Naive thymus-derived CD4-positive, alpha-beta T cell (primary cell): Measurements from ENCODE around the gene SLC16A7. TPM values are rescaled to one million over a fixed set of nuclear protein-coding genes. Genes with fewer than 3 reads are reported as not detected.

ENCODE experiments used
- ATAC-seq: fragments of 150-1000 bp; cut with Tn5 transposase; 2 replicates; pipeline ENCODE4 v1.10.0; 2021; ENCODE audit warnings: mild to moderate bottlenecking, moderate library complexity
- CTCF ChIA-PET: fragments of 350-600 bp; sonication (Branson Sonifier 250); formaldehyde crosslinking; loops from one replicate; lab custom pipeline; 2021; ENCODE audit warnings: antibody characterized with exemption; lab: Charles Lee
- POLR2A ChIA-PET: fragments of 350-600 bp; sonication (Branson Sonifier 250); formaldehyde crosslinking; loops from one replicate; lab custom pipeline; 2021; ENCODE audit warnings: antibody characterized with exemption, inconsistent platforms; lab: Charles Lee
- DNase-seq, 9 donors: peaks; one replicate each; pipeline versions ENCODE4 v3.0.0 to v3.0.0-alpha.2; 2020 to 2022; ENCODE audit warnings: mixed read lengths in 1 of 9
- H3K27ac ChIP-seq: one replicate; pipeline ENCODE4 v1.7.0; 2013; ENCODE audit warnings: mild to moderate bottlenecking, low read depth, low read length, moderate library complexity
- H3K27me3 ChIP-seq, 2 donors: one replicate each; pipeline ENCODE4 v1.7.0; 2013; ENCODE audit warnings: low read length in 2 of 2, mild to moderate bottlenecking in 2 of 2, moderate library complexity in 2 of 2; ENCODE audit not compliant: control insufficient read depth in 2 of 2, insufficient read depth in 2 of 2
- H3K36me3 ChIP-seq, 3 experiments: 1 replicate in 2 of 3; 2 replicates in 1 of 3; pipeline ENCODE4 v1.7.0; 2013; ENCODE audit warnings: low read length in 3 of 3, mild to moderate bottlenecking in 3 of 3, moderate library complexity in 1 of 3; ENCODE audit not compliant: insufficient read depth in 3 of 3, control insufficient read depth in 2 of 3
- H3K4me1 ChIP-seq, 2 donors: one replicate each; pipeline ENCODE4 v1.7.0; 2013; ENCODE audit warnings: low read length in 2 of 2, mild to moderate bottlenecking in 2 of 2, moderate library complexity in 1 of 2; ENCODE audit not compliant: control insufficient read depth in 2 of 2, insufficient read depth in 2 of 2
- H3K4me3 ChIP-seq: 2 replicates; pipeline ENCODE4 v1.7.0; 2013; ENCODE audit warnings: mild to moderate bottlenecking, low read length
- H3K9me3 ChIP-seq, 3 experiments: 1 replicate in 2 of 3; 2 replicates in 1 of 3; pipeline ENCODE4 v1.7.0; 2013; ENCODE audit warnings: low read length in 3 of 3; ENCODE audit not compliant: control insufficient read depth in 2 of 3
- H3K27ac Mint-ChIP-seq, 9 donors: one replicate each; pipeline ENCODE4 v1.8.0; 2020 to 2022; ENCODE audit warnings: mixed read lengths in 9 of 9, mild to moderate bottlenecking in 8 of 9, moderate library complexity in 5 of 9, inconsistent platforms in 2 of 9
- H3K27me3 Mint-ChIP-seq, 5 donors: one replicate each; pipeline ENCODE4 v1.8.0; 2021 to 2022; ENCODE audit warnings: mixed read lengths in 5 of 5, mild to moderate bottlenecking in 1 of 5
- H3K36me3 Mint-ChIP-seq, 5 donors: one replicate each; pipeline ENCODE4 v1.8.0; 2020 to 2022; ENCODE audit warnings: mixed read lengths in 5 of 5, mild to moderate bottlenecking in 3 of 5, inconsistent platforms in 1 of 5
- H3K4me1 Mint-ChIP-seq, 7 donors: one replicate each; pipeline ENCODE4 v1.8.0; 2020 to 2022; ENCODE audit warnings: mixed read lengths in 7 of 7, mild to moderate bottlenecking in 3 of 7, inconsistent platforms in 1 of 7
- H3K4me3 Mint-ChIP-seq, 10 donors: one replicate each; pipeline ENCODE4 v1.8.0; 2020 to 2022; ENCODE audit warnings: mild to moderate bottlenecking in 10 of 10, mixed read lengths in 10 of 10, moderate library complexity in 6 of 10, inconsistent platforms in 2 of 10
- H3K9me3 Mint-ChIP-seq, 11 donors: one replicate each; pipeline ENCODE4 v1.8.0; 2020 to 2022; ENCODE audit warnings: mixed read lengths in 11 of 11, mild to moderate bottlenecking in 4 of 11, inconsistent platforms in 1 of 11, moderate library complexity in 1 of 11
- intact Hi-C, 2 donors: fragments of 100-400 bp; cut with micrococcal nuclease; formaldehyde crosslinking; loops; one replicate each; pipeline ENCODE4 v1.15.1; 2023
- polyA plus RNA-seq, 2 donors: library from polyadenylated mRNA; unstranded; fragments of 300-500 nt; fragmentation: Illumina TruSeq; gene quantifications; one replicate each; pipeline ENCODE4 v1.2.3, GENCODE V29; 2021
- total RNA-seq, 6 experiments: library from RNA in 5 of 6; stranded (reverse) in 5 of 6; gene quantifications; 1 replicate in 5 of 6; 2 replicates in 1 of 6; pipeline ENCODE4 v1.2.3 and lab custom pipeline; 2021 to 2026

The SLC16A7 gene
- total and polyA plus RNA-seq, 7 experiments from 2014 or later = 19.4 to 57.5 (median 38.9) TPM

DNA sequence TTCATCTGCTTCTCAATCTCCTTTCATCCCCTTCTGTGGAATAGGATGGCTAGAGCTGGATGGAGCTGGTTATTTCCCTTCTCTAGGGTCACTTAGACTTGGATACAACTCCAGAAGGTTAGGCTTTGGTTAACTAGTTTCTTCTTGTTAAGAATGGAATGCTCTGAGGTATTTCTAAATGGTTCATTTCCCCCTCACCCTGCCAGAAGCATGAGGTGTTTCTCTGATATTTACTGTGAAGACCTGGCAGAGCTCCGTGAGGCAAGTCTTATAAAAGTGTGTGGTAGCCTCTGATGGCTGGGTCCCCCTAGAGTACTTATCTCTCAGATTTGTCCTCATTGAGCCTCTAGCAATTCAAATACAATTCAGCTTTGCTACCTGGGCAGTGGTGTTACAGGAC, 207.9 kb downstream of the SLC16A7 start:
- DNase-seq (no peak), ATAC-seq (no peak)
- Histone ChIP-seq H3K9me3 (peaks cover 0 to 8% (median 0%) of the 10 kb centered on the region in 3 experiments), H3K4me3 (no peak overlapping the region), H3K27ac (no peak overlapping the region), H3K36me3 (no peaks in the 10 kb centered on the region), H3K27me3 (no peaks in the 10 kb centered on the region), H3K4me1 (no peaks in the 10 kb centered on the region)
- peaks cover 0 to 5% (median 0%) of the 10 kb centered on the region in 7 donors for H3K4me1 Mint-ChIP-seq
- ChIA-PET CTCF (no interaction called here), POLR2A (no interaction called here)
- H3K9me3 Mint-ChIP-seq = peaks cover 4 to 43% (median 30%) of the 10 kb centered on the region in 11 donors
- peak overlapping the region in 3 of 10 donors; percentile 16 to 38 (median 16) for H3K4me3 Mint-ChIP-seq
- intact Hi-C loops = no loop called here
- H3K27ac Mint-ChIP-seq = peak overlapping the region in 1 of 9 donors; percentile 49
- no peaks in the 10 kb centered on the region for H3K27me3 Mint-ChIP-seq
- peaks cover 0 to 6% (median 1%) of the 10 kb centered on the region in 5 donors for H3K36me3 Mint-ChIP-seq

DNA sequence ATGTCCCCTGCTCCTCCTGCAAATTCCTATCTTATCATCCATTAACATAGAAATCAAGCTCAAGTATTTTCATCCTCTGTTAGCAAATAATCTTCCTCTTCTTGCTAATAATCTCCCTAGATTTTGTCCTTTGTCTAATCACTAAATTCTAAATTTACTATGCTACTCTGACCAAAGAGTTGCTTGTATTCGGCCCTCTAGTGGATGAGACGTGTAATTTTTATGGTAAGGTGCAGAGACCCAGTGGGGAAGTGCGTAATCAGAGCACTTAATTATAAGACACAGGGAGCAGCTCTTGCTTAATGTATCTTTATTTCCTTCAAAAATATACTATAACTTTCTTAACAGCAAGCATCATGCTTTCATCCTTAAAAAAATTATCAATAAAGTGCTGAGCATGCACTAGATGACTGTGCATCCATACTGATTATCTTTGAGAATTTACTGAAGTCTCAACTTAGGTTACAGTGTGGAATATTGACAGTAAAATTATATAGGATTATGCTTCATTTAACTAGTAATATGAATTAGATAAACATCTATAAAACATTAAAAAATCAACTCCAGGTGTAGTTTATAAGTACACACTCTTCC, 212.6 kb downstream of the SLC16A7 start:
- ChIA-PET POLR2A (no interaction called here), CTCF (interaction anchor here (0.7 to 2.6 kb wide), 10 partner anchors 11 to 404 kb away, joined by 3 to 10 read pairs (median 4); no protein-coding TSS in a partner anchor)
- peak; percentile 81 for ATAC-seq
- DNase-seq = peak in 6 of 9 donors; percentile 16 to 44 (median 34)
- Histone ChIP-seq H3K4me1 (no peaks in the 10 kb centered on the region), H3K4me3 (no peak overlapping the region), H3K27me3 (no peaks in the 10 kb centered on the region), H3K27ac (no peak overlapping the region), H3K36me3 (no peaks in the 10 kb centered on the region), H3K9me3 (no peaks in the 10 kb centered on the region)
- no peak overlapping the region for H3K4me3 Mint-ChIP-seq
- intact Hi-C loops = loop anchor here (1.0 to 2.0 kb wide), 6 partner anchors 211 to 406 kb away; partner anchors contain the start of gene SLC16A7 (in 1 of the 2)
- no peaks in the 10 kb centered on the region for H3K27me3 Mint-ChIP-seq
- H3K36me3 Mint-ChIP-seq = no peaks in the 10 kb centered on the region
- H3K4me1 Mint-ChIP-seq = peaks cover 0 to 5% (median 0%) of the 10 kb centered on the region in 7 donors
- no peak overlapping the region for H3K27ac Mint-ChIP-seq
- H3K9me3 Mint-ChIP-seq = no peaks in the 10 kb centered on the region

DNA sequence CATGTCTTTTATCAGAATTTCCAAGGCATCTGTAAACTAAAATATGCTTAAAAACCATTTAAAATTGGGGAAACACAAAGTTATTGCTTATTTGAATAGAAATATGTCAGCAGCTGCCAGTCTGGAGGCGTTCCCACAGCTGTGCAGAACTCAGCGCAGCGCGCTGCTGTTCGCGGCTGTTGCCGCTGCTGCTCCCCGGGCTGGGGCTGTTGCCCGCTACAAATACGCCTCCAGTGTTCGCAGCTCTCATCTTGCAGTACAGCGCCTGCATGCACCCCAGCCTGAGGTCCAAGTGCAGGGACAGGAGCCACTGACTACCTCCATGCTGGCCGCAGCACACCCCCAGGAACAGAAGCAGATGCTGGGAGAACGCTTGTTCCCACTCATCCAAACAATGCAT, 216.2 kb downstream of the SLC16A7 start:
- ChIA-PET POLR2A (no interaction called here), CTCF (no interaction called here)
- no peak overlapping the region for H3K4me3 Mint-ChIP-seq
- peaks cover 0 to 2% (median 0%) of the 10 kb centered on the region in 5 donors for H3K36me3 Mint-ChIP-seq
- H3K36me3 ChIP-seq = no peaks in the 10 kb centered on the region
- peaks cover 0 to 3% (median 2%) of the 10 kb centered on the region in 11 donors for H3K9me3 Mint-ChIP-seq
- H3K27me3 ChIP-seq = no peaks in the 10 kb centered on the region
- H3K27me3 Mint-ChIP-seq = peaks cover 0 to 4% (median 0%) of the 10 kb centered on the region in 5 donors
- ATAC-seq (no peak), DNase-seq (no peak)
- no peak overlapping the region for H3K27ac Mint-ChIP-seq
- no peak overlapping the region for H3K27ac ChIP-seq
- H3K4me3 ChIP-seq = no peak overlapping the region
- H3K4me1 ChIP-seq = no peaks in the 10 kb centered on the region
- intact Hi-C loops = no loop called here
- H3K9me3 ChIP-seq = no peaks in the 10 kb centered on the region
- peaks cover 0 to 2% (median 0%) of the 10 kb centered on the region in 7 donors for H3K4me1 Mint-ChIP-seq

DNA sequence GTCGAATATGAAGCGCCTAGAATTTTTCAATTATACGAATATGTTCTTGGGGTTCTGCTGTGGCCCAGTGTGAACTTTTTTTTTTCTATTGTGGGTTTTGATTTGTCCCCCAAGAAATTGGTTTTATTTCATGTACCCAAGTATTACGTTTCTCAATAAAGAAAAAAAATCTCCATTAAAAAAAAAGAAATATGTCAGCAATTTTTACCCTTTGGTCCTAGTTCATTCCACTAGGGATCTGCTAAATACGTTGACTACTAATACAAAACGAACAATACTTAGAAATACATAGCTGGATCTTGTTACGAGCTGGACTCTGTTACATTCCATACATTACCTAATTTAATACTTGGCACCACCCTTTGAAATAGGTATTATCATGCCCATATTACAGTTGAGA, 216.9 kb downstream of the SLC16A7 start:
- H3K27ac Mint-ChIP-seq = no peak overlapping the region
- no peak for ATAC-seq
- H3K36me3 Mint-ChIP-seq = peaks cover 0 to 3% (median 0%) of the 10 kb centered on the region in 5 donors
- ChIA-PET CTCF (interaction anchor here (0.6 kb wide), 1 partner anchor 382 kb away, joined by 3 read pairs; no protein-coding TSS in a partner anchor), POLR2A (no interaction called here)
- Histone ChIP-seq H3K4me1 (no peaks in the 10 kb centered on the region), H3K4me3 (no peak overlapping the region), H3K36me3 (no peaks in the 10 kb centered on the region), H3K9me3 (no peaks in the 10 kb centered on the region), H3K27ac (no peak overlapping the region), H3K27me3 (no peaks in the 10 kb centered on the region)
- DNase-seq = no peak
- intact Hi-C loops = no loop called here
- H3K4me1 Mint-ChIP-seq = peaks cover 0 to 2% (median 0%) of the 10 kb centered on the region in 7 donors
- peaks cover 0 to 5% (median 2%) of the 10 kb centered on the region in 11 donors for H3K9me3 Mint-ChIP-seq
- H3K4me3 Mint-ChIP-seq = no peak overlapping the region
- H3K27me3 Mint-ChIP-seq = peaks cover 0 to 4% (median 0%) of the 10 kb centered on the region in 5 donors

DNA sequence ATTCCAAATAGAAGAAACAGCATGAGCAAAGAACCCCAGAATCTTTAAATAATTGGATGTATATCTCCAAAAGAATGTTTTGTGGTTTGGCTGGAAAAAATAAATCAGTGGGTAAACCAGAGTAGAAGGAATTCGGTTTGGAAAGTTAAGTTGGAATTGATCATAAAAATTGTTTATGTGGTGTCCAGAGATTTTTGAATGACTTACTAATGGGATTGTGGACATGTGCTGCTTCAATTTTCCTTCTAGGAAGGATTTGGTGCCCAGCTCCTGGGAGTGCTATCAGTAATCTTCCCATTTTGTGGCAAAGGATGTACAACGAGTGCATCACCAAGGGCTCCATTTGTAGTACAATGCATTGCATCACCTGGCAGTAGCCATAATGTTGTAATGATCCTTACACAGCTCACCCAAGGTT, 224.8 kb downstream of the SLC16A7 start:
- Histone ChIP-seq H3K27me3 (no peaks in the 10 kb centered on the region), H3K9me3 (no peaks in the 10 kb centered on the region), H3K27ac (no peak overlapping the region), H3K4me1 (no peaks in the 10 kb centered on the region), H3K4me3 (no peak overlapping the region), H3K36me3 (no peaks in the 10 kb centered on the region)
- H3K36me3 Mint-ChIP-seq = peaks cover 0 to 4% (median 3%) of the 10 kb centered on the region in 5 donors
- no peak overlapping the region for H3K27ac Mint-ChIP-seq
- H3K4me1 Mint-ChIP-seq = peaks cover 0 to 5% (median 4%) of the 10 kb centered on the region in 7 donors
- no peak for DNase-seq
- ATAC-seq = no peak
- H3K9me3 Mint-ChIP-seq = peaks cover 0 to 10% (median 3%) of the 10 kb centered on the region in 11 donors
- H3K27me3 Mint-ChIP-seq = peaks cover 0 to 7% (median 0%) of the 10 kb centered on the region in 5 donors
- intact Hi-C loops = no loop called here
- POLR2A ChIA-PET = no interaction called here
- CTCF ChIA-PET = interaction anchor here (1.0 kb wide), 1 partner anchor 417 kb away, joined by 3 read pairs; no protein-coding TSS in a partner anchor
- no peak overlapping the region for H3K4me3 Mint-ChIP-seq

DNA sequence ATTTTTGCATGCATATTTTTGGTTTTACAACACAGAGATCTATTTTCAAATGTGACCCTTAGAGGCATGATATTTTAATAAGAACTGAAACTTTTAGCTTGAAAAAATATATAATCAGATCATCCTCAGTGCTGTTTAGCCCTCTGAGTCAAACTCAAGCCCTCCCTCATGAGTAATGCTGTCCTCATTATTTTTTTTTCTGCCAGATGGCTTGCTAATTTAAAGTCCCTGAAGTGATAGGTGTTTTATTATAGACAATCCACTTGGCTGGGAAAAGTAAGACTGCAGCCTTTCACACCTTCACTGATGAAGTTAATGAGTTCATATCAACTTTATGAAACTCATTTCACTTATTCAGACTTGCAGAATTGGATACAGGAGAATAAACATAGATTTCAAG, 227.7 kb downstream of the SLC16A7 start:
- ATAC-seq = no peak
- Mint-ChIP-seq H3K4me1 (peaks cover 0 to 3% (median 1%) of the 10 kb centered on the region in 7 donors), H3K27me3 (peaks cover 0 to 7% (median 0%) of the 10 kb centered on the region in 5 donors), H3K9me3 (peaks cover 0 to 4% (median 0%) of the 10 kb centered on the region in 11 donors), H3K27ac (no peak overlapping the region), H3K36me3 (peaks cover 0 to 2% (median 0%) of the 10 kb centered on the region in 5 donors), H3K4me3 (no peak overlapping the region)
- no peak overlapping the region for H3K4me3 ChIP-seq
- no peak for DNase-seq
- no peaks in the 10 kb centered on the region for H3K36me3 ChIP-seq
- CTCF ChIA-PET = no interaction called here
- POLR2A ChIA-PET = no interaction called here
- H3K9me3 ChIP-seq = no peaks in the 10 kb centered on the region
- intact Hi-C loops = no loop called here
- H3K27ac ChIP-seq = no peak overlapping the region
- no peaks in the 10 kb centered on the region for H3K4me1 ChIP-seq
- no peaks in the 10 kb centered on the region for H3K27me3 ChIP-seq
